GM19193 (cell line): ENCODE results near the gene OSBPL5.

Source experiments
- POLR2A ChIP-seq: IDR thresholded peaks from 4 replicates; pipeline ENCODE4 v1.6.1; 2011; ENCODE audit not compliant: insufficient read depth, insufficient read length; ENCODE audit errors: extremely low read depth

Gene OSBPL5

DNA sequence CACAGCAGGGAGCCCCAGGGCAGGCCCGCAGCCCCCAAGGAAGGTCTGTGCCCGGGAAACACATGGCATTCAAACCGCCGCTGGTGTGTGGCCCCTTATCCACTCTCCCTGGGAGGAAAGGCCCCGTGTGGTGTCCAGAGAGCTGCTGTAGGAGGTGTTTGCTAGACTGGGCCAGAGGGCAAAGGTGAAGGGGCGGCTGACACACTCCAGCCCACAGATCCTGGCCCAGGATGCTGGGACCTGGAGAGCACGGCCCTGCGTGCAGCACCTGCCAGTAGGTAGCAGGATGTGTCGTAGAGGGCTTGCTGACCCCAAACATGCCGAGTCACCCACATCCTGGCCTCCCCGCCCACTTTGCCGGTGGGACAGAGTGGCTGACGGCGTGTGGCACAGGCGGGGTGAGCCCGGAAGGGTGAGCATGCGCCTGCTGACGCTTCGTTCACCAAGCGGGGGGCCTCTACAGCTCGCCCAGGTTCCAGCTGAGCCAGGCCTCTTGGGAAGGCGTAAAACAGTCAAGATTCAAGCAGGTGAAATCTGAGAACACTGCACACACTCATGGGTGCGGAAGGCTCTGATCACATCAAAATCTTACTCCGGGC is 11.0 kb downstream of the OSBPL5 start:
- no peak for TF ChIP-seq POLR2A

DNA sequence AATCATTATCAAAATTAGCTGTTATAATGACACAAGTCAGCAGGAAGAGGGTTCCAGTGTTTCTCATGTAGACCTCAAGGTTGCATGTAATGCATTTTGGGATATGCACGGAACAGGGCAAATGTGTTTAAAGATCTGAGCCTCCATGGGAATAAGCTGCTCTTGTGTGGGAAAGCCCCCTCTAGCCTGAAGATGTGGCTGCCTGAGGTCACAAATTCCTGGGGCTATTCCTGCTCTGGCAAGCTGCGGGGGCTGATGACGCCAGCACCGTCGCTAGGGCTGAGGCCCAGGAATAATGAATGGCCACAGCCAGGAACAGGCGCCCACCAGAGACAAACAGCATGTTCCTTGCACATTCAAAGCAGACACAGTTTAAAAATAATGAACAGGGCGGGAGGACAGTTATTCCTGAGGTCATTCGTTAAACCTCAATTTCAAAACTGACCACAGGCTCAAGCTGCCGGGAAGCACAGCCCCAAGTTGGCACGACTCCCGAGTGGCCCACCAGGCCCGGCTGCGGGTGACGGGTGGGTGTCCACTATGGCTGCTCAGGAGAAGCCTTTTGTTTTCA is 11.7 kb downstream of the OSBPL5 start:
- TF ChIP-seq POLR2A: no peak

DNA sequence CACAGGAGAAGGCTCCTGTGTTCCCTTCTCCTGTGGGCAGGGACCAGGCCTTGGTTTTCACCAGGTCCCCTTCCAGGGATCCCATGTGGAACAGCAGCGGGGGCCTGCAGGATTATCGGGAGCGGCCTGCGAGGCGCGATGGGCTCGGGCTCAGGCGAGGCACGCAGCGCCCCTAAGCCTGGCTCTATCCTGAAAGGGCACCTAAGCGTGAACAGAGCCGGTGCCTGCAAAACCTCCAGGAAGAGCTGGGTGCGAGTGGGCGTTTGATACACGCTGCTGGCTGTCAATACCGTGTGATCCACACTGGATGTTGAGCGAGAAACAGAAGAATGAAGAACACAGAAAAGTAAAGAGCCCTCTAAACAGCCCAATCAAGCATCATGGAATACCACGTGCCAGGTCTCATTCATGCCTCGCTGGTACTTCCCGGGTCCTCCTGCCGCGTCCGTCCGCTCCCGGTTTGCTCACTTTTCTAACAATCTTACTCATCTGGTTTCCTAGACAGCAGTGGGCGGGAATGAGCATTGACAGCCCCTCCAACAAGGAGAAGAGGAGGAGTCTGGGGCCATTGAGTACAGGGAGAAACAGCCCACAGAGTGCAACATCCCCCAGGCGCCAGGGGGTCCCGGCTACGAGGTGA is 12.5 kb downstream of the OSBPL5 start:
- TF ChIP-seq POLR2A: no peak

DNA sequence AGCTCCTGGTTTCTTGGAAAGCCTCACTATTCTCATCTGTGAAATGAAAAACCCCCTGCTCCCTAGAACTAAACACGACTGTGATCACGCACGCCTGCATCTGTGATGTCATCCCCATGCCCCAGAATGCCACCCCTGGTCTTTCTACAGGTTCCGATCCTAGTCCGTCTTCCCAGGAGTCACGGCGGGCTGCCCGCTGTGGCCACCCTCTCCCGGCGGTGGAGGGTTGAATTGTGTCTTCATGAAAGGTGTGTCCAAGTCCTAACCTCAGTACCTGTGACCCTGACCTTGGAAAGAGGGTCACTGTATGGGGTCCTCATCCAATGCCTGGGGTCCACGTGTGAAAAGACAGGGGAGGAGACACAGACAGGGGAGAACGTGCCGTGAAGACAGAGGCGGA is 14.4 kb downstream of the OSBPL5 start:
- no peak for TF ChIP-seq POLR2A

DNA sequence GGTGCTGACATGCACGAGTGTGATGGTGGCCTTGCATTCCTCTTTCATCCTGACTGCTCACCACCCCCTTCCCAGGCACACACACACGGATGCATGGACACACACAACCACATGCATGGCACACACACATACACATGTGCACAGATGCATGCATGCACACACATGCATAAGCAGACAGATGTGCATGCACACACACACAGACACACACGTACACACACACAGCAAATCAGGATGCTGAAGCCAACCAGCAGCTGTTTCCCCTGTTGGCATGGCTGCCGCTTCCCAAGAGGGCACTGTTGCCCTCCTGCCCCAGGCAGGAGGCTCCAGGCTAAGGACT is 15.3 kb downstream of the OSBPL5 start:
- no peak for TF ChIP-seq POLR2A

DNA sequence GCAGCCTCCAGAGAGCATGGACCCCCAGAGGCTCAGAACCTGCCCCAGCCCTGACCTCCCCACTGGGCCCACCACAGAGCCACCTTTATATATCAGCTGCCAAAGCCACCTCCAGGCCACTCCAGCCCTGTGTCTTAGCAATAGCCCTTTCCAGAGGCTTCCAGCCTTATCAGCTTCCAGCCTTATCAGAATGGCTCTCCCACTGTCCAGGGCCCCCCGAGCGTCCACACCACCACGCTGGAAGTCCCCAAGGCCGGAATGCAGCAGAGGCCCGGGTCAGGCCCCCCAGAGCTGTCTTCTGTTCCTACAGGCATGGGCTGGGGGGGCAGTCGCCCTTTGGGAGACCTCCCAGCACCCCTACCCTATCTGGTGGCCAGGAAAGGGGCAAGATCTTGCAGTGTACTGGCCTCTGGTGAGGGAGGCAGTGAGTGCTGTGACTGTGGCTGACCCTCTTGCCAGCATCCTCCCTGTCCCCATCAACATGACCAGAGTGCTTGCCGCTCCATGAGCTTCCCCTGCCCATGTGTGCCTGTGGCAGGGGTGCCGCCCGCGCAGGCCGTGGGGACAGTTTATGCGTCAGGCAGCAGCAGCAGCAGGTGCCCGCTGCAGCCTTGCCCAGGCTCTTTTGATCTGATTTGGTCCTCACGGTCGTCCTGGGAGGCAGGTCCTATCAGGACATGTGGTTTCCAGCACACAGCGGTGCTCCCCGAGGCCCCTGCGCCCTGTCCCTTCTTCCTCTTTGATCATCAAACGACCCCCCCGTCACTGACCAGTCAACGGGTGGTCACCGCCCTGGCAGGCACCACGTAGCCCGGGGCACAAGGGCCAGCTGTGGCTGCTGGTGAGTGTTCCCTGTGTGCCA is 15.9 kb downstream of the OSBPL5 start:
- TF ChIP-seq POLR2A: no peak

DNA sequence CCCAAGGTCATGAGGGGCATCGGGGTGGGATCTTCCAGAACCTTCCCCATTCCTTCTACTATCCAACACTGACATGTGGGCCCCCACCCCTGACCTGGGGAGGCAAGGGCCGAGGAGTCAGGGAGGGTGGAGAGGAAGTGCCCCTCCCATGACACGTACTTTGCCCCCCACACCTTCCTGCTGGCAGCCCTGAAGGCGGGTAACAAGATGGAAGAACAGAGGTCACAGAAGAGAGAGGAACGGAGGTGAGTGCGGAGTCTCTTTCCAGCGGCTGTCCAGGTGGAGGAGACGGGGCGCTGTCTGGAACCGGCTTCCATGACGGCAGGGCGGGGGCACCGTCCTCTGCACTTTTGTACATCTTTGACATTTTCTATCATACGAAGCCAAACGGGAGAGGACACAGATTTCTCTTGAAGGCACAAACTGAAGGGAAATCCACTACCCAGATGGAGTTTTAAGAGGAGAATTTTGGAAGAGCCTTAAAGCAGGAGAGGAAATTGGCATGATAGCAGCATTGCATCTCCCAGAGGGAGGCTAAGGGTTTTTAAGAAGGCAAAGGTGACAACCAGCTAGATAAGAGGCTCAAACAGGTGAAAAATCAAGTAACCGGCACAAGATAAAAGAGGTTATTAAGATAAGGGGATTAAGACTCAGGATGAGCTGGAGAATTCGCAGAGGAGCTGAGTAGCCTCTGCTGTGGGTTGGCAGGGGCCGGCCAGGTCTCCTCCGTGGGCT is 16.7 kb downstream of the OSBPL5 start:
- TF ChIP-seq POLR2A: no peak

DNA sequence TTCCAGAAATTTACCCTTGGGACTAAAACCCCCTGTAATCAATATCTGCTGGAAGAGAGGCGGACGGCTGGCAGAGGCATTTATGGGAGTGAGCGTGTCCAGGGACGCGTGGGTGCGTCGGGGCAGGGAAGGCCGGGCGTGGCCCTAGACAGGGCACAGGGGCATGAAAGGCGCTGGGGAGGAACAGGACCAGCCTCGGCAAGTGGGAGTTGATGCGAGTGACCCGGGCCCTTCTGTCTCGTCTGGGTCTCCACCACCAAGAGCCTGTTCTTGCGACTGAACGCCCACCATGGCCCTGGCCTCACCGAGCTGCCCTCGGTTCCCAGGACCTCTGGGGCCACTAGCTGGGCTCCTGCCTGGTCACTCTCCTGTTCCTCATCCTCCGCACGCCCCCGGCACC is 17.5 kb downstream of the OSBPL5 start:
- TF ChIP-seq POLR2A: no peak

DNA sequence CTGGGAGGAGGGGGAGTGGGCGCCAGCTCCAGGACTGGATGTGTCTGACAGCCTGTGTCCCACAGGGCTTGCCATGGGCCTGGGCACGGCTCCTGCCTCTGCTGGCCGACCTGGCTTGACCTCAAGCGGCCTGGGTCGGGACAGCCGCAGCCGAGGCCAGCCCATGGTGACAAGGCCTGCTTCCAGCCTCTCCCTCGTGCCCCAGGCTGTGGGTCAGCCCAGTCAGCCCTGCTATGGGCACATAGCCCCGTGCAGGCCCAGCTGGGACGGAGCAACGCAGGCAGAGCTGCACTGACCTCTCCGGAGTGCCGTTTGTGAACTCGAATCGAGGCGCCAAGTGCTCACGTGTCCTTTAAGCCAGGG is 17.9 kb downstream of the OSBPL5 start:
- no peak for TF ChIP-seq POLR2A

DNA sequence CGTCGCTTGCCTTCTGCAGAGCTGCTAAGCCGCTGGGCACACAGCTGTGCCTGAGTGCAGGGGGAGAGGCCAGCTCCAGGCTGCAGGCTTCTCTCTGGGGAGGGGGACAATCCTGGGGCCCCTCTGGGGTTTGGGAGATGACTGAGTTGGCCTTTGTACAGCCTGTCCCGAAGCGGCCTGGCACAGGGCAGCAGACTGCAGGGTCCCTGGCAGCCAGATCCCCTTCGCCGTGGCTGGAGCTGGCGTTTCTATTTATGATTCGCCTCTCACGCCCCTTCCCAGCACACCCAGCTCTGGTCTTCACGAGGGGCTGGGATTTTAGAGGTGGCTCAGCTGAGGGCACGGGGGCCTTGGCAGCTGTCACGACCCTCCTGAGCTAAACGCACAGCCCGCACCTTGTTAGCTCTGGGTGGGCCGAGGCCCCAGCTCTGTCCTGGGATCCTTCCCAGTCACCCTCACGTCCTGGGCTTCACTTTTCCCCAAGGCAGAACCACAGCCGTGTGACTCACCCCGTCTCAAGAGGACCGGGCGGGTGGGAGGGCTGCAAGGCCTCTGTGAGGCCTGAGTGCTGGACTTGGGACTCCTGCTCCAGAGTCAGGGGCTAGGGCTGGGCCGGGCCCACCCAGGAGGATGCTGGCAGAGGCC is 18.4 kb downstream of the OSBPL5 start:
- no peak for TF ChIP-seq POLR2A

DNA sequence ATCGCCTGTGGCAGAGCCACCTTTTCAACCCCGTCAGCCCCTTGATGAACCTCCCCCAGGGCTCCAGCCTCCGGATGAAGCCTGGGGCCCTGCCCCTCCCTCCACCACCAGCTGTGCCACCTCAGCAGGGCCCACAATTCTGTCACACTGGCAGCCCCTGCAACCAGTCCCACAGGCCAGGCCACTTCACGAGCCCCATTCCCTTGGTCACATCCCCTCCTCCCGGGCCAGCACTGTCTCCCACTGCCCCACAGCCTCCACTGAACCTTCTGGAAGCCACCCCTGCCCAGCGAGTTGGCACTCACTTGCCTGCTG is 19.9 kb downstream of the OSBPL5 start:
- TF ChIP-seq POLR2A: no peak

DNA sequence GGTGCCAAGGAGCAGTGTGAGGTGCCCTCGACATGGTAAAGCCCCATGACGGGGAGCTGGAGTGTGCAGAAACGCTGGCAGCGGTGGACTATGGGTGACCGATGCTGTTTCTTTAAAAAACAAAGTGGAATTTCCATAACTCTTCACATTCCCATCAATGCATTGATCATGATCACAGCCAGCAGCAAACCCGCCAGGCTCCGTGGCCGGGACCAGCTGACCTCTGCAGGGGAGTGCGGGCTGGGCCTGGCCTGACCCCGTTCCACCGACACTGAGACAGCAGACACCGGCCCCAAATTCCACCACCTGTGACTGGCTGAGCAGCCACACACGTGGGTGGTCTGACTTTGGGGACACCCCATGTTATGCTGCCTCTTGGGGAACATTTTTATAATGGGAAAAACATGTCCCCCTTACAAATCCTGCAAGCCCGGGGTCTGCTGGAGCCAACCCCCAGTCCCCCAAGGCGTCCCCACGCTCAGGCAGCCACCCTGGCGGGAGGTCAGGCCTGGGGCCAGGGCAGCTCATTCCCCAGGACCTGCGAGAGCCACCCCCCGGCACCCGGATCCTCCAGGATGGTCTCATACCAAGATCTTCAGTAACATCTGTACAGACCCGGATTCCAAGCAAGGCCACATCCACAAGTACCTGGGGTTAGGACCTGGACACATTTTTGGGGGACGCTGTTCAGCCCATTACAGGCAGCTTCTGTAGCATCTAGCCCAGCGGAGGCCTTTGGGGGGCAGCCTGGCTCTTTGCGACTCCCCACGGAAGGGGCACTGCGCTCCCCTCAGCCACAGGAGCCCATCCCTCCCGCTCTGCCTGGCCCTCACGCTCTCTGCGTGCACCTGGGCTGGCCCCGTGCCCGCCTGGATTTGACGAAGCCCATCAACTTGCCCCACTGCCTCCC is 20.6 kb downstream of the OSBPL5 start:
- no peak for TF ChIP-seq POLR2A

DNA sequence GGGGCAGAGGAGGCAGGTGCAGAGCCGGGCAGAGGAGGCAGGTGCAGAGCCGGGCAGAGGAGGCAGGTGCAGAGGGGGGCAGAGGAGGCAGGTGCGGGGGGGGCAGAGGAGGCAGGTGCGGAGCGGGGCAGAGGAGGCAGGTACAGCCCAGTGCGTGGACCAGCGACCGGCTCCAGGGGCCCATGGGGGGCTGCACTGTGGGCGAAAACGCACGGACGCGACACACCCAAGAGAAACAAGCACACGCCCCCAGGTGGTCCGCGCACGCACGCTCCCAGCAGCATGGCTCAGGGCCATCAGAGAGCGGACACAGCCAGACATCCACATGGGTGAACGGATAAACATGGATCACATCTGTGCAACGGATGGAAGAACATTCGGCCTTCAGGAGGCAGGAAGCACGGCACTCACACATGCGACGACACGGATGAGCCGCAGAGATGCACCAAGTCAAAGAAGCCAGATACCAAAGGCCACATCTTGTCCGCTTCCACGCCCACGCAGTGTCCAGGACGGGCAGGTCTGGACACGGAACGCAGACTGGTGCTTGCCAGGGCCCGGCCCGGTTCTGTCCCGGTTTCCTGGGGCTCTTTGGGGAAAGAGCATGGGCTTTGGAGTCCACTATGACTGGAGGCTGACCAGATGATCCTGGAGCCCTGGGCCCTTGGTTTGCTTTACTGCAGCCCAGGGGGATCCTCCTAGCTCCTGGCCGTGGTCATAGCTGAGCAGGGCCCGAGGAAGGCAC is 21.8 kb downstream of the OSBPL5 start:
- TF ChIP-seq POLR2A: no peak
